Endothelial cell of umbilical vein (primary cell): Measurements from ENCODE around the gene YWHAE. TPM values are rescaled to one million over a fixed set of nuclear protein-coding genes. Genes with fewer than 3 reads are reported as not detected.

Experiments
- BruUV-seq: library from RNA; stranded (reverse); fragments of 400-500 nt; replicated peaks from 2 replicates; lab custom pipeline; 2021; lab: Mats Ljungman, UMichigan
- CTCF ChIA-PET: fragments of 300-600, 350-600 bp; sonication (Branson Sonifier 250); formaldehyde crosslinking; loops from one replicate; lab custom pipeline; 2021; ENCODE audit warnings: antibody characterized with exemption, inconsistent platforms; lab: Charles Lee
- POLR2A ChIA-PET: fragments of 300-600, 350-600 bp; sonication (Branson Sonifier 250); formaldehyde crosslinking; loops from one replicate; lab custom pipeline; 2021; ENCODE audit warnings: antibody characterized with exemption, inconsistent platforms; lab: Charles Lee
- DNase-seq: peaks from one replicate; pipeline ENCODE4 v3.0.0-alpha.2; 2011; ENCODE audit warnings: low read depth, low spot score
- FAIRE-seq: peaks from 2 replicates; lab custom pipeline; 2011; peaks lifted over from hg19 to GRCh38; lab: Jason Lieb, UNC
- H2AFZ ChIP-seq: 2 replicates; pipeline ENCODE4 v1.6.0; 2012; ENCODE audit warnings: low read depth, low read length, control low read depth, inconsistent platforms
- H3K27ac ChIP-seq: 2 replicates; pipeline ENCODE4 v1.5.1; 2011; ENCODE audit warnings: low read depth, mild to moderate bottlenecking, control low read depth, low read length, moderate library complexity; ENCODE audit not compliant: insufficient read depth
- H3K27me3 ChIP-seq, 2 experiments: 2 replicates each; pipeline versions ENCODE4 v1.6.0 to v1.6.1; 2011; ENCODE audit warnings: low read length in 2 of 2, mixed read lengths in 1 of 2; ENCODE audit not compliant: control insufficient read depth in 2 of 2, insufficient read depth in 2 of 2
- H3K36me3 ChIP-seq, 2 experiments: 2 replicates in 1 of 2; 3 replicates in 1 of 2; pipeline ENCODE4 v1.5.1; 2011; ENCODE audit warnings: low read length in 2 of 2, mild to moderate bottlenecking in 1 of 2, moderate library complexity in 1 of 2; ENCODE audit not compliant: control insufficient read depth in 2 of 2, insufficient read depth in 2 of 2; ENCODE audit errors: extremely low read depth in 1 of 2
- H3K4me1 ChIP-seq: 3 replicates; pipeline ENCODE4 v1.5.1; 2011; ENCODE audit warnings: mild to moderate bottlenecking, low read length; ENCODE audit not compliant: control insufficient read depth, insufficient read depth; ENCODE audit errors: extremely low read depth
- H3K4me2 ChIP-seq: 2 replicates; pipeline ENCODE4 v1.6.1; 2011; ENCODE audit warnings: low read length, control low read depth, mixed read lengths; ENCODE audit not compliant: insufficient read depth
- H3K4me3 ChIP-seq, 3 experiments: fragments of 200-600 bp in 1 of 3; sonication (generic), shearing (Covaris generic) in 1 of 3; replicated peaks in 1 of 3; 2 replicates each; pipeline ENCODE4 v1.5.1; 2011 to 2016; ENCODE audit warnings: control low read depth in 3 of 3, low read length in 3 of 3, mild to moderate bottlenecking in 2 of 3, inconsistent platforms in 1 of 3, low read depth in 1 of 3, moderate library complexity in 1 of 3; ENCODE audit not compliant: insufficient read depth in 1 of 3
- H3K79me2 ChIP-seq: 2 replicates; pipeline ENCODE4 v1.6.0; 2012; ENCODE audit warnings: low read length, inconsistent platforms; ENCODE audit not compliant: control insufficient read depth, insufficient read depth
- H3K9ac ChIP-seq: replicated peaks from 2 replicates; pipeline ENCODE3; 2011; ENCODE audit warnings: low read length, control low read depth; ENCODE audit not compliant: insufficient read depth; ENCODE audit errors: extremely low read depth
- H3K9me1 ChIP-seq: replicated peaks from 3 replicates; pipeline ENCODE4 v1.6.0; 2011; ENCODE audit warnings: mild to moderate bottlenecking, low read length; ENCODE audit not compliant: control insufficient read depth, insufficient read depth; ENCODE audit errors: extremely low read depth
- H3K9me3 ChIP-seq: replicated peaks from 2 replicates; pipeline ENCODE4 v1.5.1; 2012; ENCODE audit warnings: low read length, inconsistent platforms; ENCODE audit not compliant: control insufficient read depth, insufficient read depth
- H4K20me1 ChIP-seq: replicated peaks from 2 replicates; pipeline ENCODE3; 2011; ENCODE audit warnings: mild to moderate bottlenecking, low read length; ENCODE audit not compliant: control insufficient read depth, insufficient read depth; ENCODE audit errors: extremely low read depth
- CTCF ChIP-seq, 2 donors: IDR thresholded peaks; 1 replicate in 1 of 2; 2 replicates in 1 of 2; pipeline ENCODE4 v1.5.1; 2011; ENCODE audit warnings: low read length in 2 of 2, mild to moderate bottlenecking in 2 of 2, moderate library complexity in 2 of 2, control low read depth in 1 of 2, inconsistent platforms in 1 of 2, low read depth in 1 of 2; ENCODE audit not compliant: insufficient read depth in 1 of 2; ENCODE audit errors: extremely low read depth in 1 of 2
- EZH2 ChIP-seq: IDR thresholded peaks from 2 replicates; pipeline ENCODE4 v1.6.1; 2012; ENCODE audit warnings: borderline replicate concordance, low read depth, mild to moderate bottlenecking, moderate library complexity, low read length, inconsistent platforms; ENCODE audit not compliant: severe bottlenecking
- FOS ChIP-seq: IDR thresholded peaks from 2 replicates; pipeline ENCODE4 v1.6.1; 2011; ENCODE audit warnings: mild to moderate bottlenecking, low read length, moderate library complexity, borderline replicate concordance; ENCODE audit not compliant: insufficient read depth
- GATA2 ChIP-seq: IDR thresholded peaks from 2 replicates; pipeline ENCODE4 v1.7.0; 2011; ENCODE audit warnings: low read depth, mild to moderate bottlenecking, moderate library complexity, mixed read lengths, low read length; ENCODE audit not compliant: insufficient read length, insufficient read depth
- JUN ChIP-seq: IDR thresholded peaks from 2 replicates; pipeline ENCODE4 v1.6.1; 2011; ENCODE audit warnings: borderline replicate concordance, low read depth; ENCODE audit not compliant: insufficient read length, insufficient read depth
- MAX ChIP-seq: IDR thresholded peaks from 2 replicates; pipeline ENCODE4 v1.6.1; 2011; ENCODE audit not compliant: insufficient read depth, insufficient read length
- MYC ChIP-seq: IDR thresholded peaks from one replicate; pipeline ENCODE4 v1.6.1; 2011; ENCODE audit warnings: mild to moderate bottlenecking, low read depth, low read length
- POLR2A ChIP-seq: IDR thresholded peaks from 2 replicates; pipeline ENCODE4 v1.6.1; 2012; ENCODE audit warnings: low read depth, mild to moderate bottlenecking, control low read depth, low read length
- POLR2AphosphoS5 ChIP-seq: IDR thresholded peaks from 2 replicates; pipeline ENCODE4 v1.6.1; 2012; ENCODE audit warnings: low read depth, mild to moderate bottlenecking, control low read depth, low read length, moderate library complexity; ENCODE audit not compliant: insufficient read depth
- dilution Hi-C: fragments of 300-500 bp; cut with MboI; formaldehyde crosslinking; loops from one replicate; pipeline ENCODE4 v1.15.0; 2019; ENCODE audit warnings: low sequenced_read_pairs; ENCODE audit not compliant: extremely low pct_ligation_motif_present
- intact Hi-C: fragments of 100-400 bp; cut with micrococcal nuclease; formaldehyde crosslinking; loops from one replicate; pipeline ENCODE4 v1.10.0; 2022
- polyA plus RNA-seq, 4 experiments: library from polyadenylated mRNA; depleted of rRNA in 3 of 4; stranded (reverse) in 3 of 4; unstranded in 1 of 4; fragments of >200 nt; gene quantifications; 2 replicates each; pipeline versions ENCODE4 v1.2.1 to v1.2.3, GENCODE V29; 2011 to 2012; ENCODE audit warnings: missing spikeins in 1 of 4
- total RNA-seq: library from RNA; stranded (reverse); gene quantifications from 2 replicates; pipeline ENCODE4 v1.2.3, GENCODE V29; 2021

YWHAE gene
- total and polyA plus RNA-seq, 2 donors (not counting 3 experiments of a cell fraction or from before 2014, with no cell fraction given) = 396 to 819 TPM

- DNase-seq (no peak), FAIRE-seq (no peak)
- no peaks in the 10 kb centered on the region for H3K27me3 ChIP-seq
- ChIA-PET POLR2A (no interaction called here), CTCF (interaction anchor here (0.8 to 1.8 kb wide), 2 partner anchors 9 to 27 kb away, joined by 3 to 5 read pairs; no protein-coding TSS in a partner anchor)
- dilution Hi-C loops (no loop called here), intact Hi-C loops (no loop called here)
- H2AFZ ChIP-seq = no peak overlapping the region
- H3K9me1 ChIP-seq = no peaks in the 10 kb centered on the region
- no peak overlapping the region for H3K4me2 ChIP-seq
- no TSS peak for BruUV-seq
- no peaks in the 10 kb centered on the region for H3K36me3 ChIP-seq
- H3K79me2 ChIP-seq = no peaks in the 10 kb centered on the region
- no peaks in the 10 kb centered on the region for H4K20me1 ChIP-seq
- H3K4me1 ChIP-seq = no peaks in the 10 kb centered on the region
- H3K9ac ChIP-seq = no peak overlapping the region
- TF ChIP-seq JUN = no peak
- no peak for TF ChIP-seq GATA2
- no peak for TF ChIP-seq CTCF (IDR thresholded peaks at IDR 0.05; ENCODE audit: extremely low read depth in 1 of 2, insufficient read depth in 1 of 2, low read depth in 1 of 2, low read length in 2 of 2)
- TF ChIP-seq FOS = no peak
- no peak overlapping the region for H3K4me3 ChIP-seq
- no peaks in the 10 kb centered on the region for H3K9me3 ChIP-seq
- no peak overlapping the region for H3K27ac ChIP-seq
These were observed 95.0 kb downstream of the YWHAE start for GRCh38 chr17:1304962-1305563.

- intact Hi-C loops = no loop called here
- no peaks in the 10 kb centered on the region for H3K4me1 ChIP-seq
- H4K20me1 ChIP-seq = no peaks in the 10 kb centered on the region
- ChIA-PET CTCF (interaction anchor here (1.8 kb wide), 1 partner anchor 28 kb away, joined by 5 read pairs; no protein-coding TSS in a partner anchor), POLR2A (no interaction called here)
- TF ChIP-seq POLR2A = no peak
- TF ChIP-seq MAX = no peak
- no peak for TF ChIP-seq FOS
- TF ChIP-seq MYC = no peak
- no peak for TF ChIP-seq CTCF (IDR thresholded peaks at IDR 0.05; ENCODE audit: extremely low read depth in 1 of 2, insufficient read depth in 1 of 2, low read depth in 1 of 2, low read length in 2 of 2)
- no peak for TF ChIP-seq EZH2
- TF ChIP-seq GATA2 = no peak
- no peak for TF ChIP-seq POLR2AphosphoS5
- no peak for TF ChIP-seq JUN
- no peak overlapping the region for H3K9ac ChIP-seq
- FAIRE-seq = no peak
- dilution Hi-C loops = no loop called here
- no peak overlapping the region for H3K27ac ChIP-seq
- DNase-seq = no peak
- no TSS peak for BruUV-seq
- no peak overlapping the region for H3K4me3 ChIP-seq
- H3K9me3 ChIP-seq = no peaks in the 10 kb centered on the region
- no peaks in the 10 kb centered on the region for H3K27me3 ChIP-seq
- no peak overlapping the region for H2AFZ ChIP-seq
- H3K36me3 ChIP-seq = no peaks in the 10 kb centered on the region
- no peaks in the 10 kb centered on the region for H3K9me1 ChIP-seq
- no peak overlapping the region for H3K4me2 ChIP-seq
- H3K79me2 ChIP-seq = no peaks in the 10 kb centered on the region
These were observed 95.5 kb downstream of the YWHAE start for GRCh38 chr17:1304522-1304921.
